A673 (cell line): ENCODE results near the gene SCGN. TPM values are rescaled to one million over a fixed set of nuclear protein-coding genes. Genes with fewer than 3 reads are reported as not detected.
"Not testable (repeated sequence)": the region's sequence is repeated elsewhere in the genome, so short reads cannot be mapped to it uniquely, and the experiment has no call there.

ENCODE experiments used
- BruUV-seq: library from RNA; stranded (reverse); fragments of 400-500 nt; replicated peaks from 2 replicates; lab custom pipeline; 2021; lab: Mats Ljungman, UMichigan
- CTCF ChIA-PET: fragments of 300-600 bp; sonication (Branson Sonifier 250); formaldehyde crosslinking; loops from one replicate; lab custom pipeline; 2022; ENCODE audit warnings: antibody characterized with exemption; lab: Charles Lee
- POLR2A ChIA-PET: fragments of 300-600 bp; sonication (Branson Sonifier 250); formaldehyde crosslinking; loops from one replicate; lab custom pipeline; 2022; ENCODE audit warnings: antibody characterized with exemption; ENCODE audit not compliant: low non-redundant PET; lab: Charles Lee
- DNase-seq: peaks from one replicate; pipeline ENCODE4 v3.0.0-alpha.2; 2015; ENCODE audit warnings: low spot score
- H3K27ac ChIP-seq: fragments of 200-600 bp; sonication (generic); 2 replicates; pipeline ENCODE4 v1.5.1; 2016; ENCODE audit warnings: mixed run types, low read depth, mild to moderate bottlenecking, mixed read lengths, antibody characterized with exemption, low read length; ENCODE audit not compliant: poor library complexity, severe bottlenecking
- H3K27me3 ChIP-seq: fragments of 200-600 bp; sonication (generic); replicated peaks from 2 replicates; pipeline ENCODE4 v1.6.1; 2017; ENCODE audit warnings: mixed run types, low read depth, mild to moderate bottlenecking, mixed read lengths, antibody characterized with exemption, low read length; ENCODE audit not compliant: insufficient read depth, poor library complexity
- H3K36me3 ChIP-seq: fragments of 200-600 bp; sonication (generic); 2 replicates; pipeline ENCODE4 v1.6.1; 2016; ENCODE audit warnings: mixed run types, mild to moderate bottlenecking, mixed read lengths, antibody characterized with exemption, low read length; ENCODE audit not compliant: insufficient read depth, poor library complexity, severe bottlenecking
- H3K4me1 ChIP-seq: fragments of 200-600 bp; sonication (generic); 2 replicates; pipeline ENCODE4 v1.6.1; 2017; ENCODE audit warnings: mixed run types, mild to moderate bottlenecking, mixed read lengths, antibody characterized with exemption, low read length; ENCODE audit not compliant: insufficient read depth, poor library complexity, severe bottlenecking
- H3K4me3 ChIP-seq: fragments of 200-600 bp; sonication (generic); 2 replicates; pipeline ENCODE4 v1.5.1; 2016; ENCODE audit warnings: low read depth, mixed run types, mild to moderate bottlenecking, mixed read lengths, low read length; ENCODE audit not compliant: poor library complexity, severe bottlenecking
- H3K9me3 ChIP-seq: fragments of 200-600 bp; sonication (generic); 2 replicates; pipeline ENCODE4 v1.6.1; 2016; ENCODE audit warnings: mixed run types, low read depth, mild to moderate bottlenecking, mixed read lengths, antibody characterized with exemption, low read length; ENCODE audit not compliant: poor library complexity, severe bottlenecking
- CTCF ChIP-seq: fragments of 300-800, 200-600 bp; sonication (generic); conservative IDR thresholded peaks from 2 replicates; pipeline ENCODE4 v1.5.1; 2017; ENCODE audit warnings: low read depth, mild to moderate bottlenecking, antibody characterized with exemption, low read length, moderate library complexity, mixed read lengths
- EZH2 ChIP-seq: fragments of 200-600 bp; sonication (generic); IDR thresholded peaks from 2 replicates; pipeline ENCODE4 v1.6.1; 2017; ENCODE audit warnings: borderline replicate concordance, low read depth, mild to moderate bottlenecking, mixed read lengths, antibody characterized with exemption, low read length; ENCODE audit not compliant: poor library complexity, severe bottlenecking
- intact Hi-C: fragments of 100-400 bp; cut with micrococcal nuclease; formaldehyde crosslinking; loops from one replicate; pipeline ENCODE4 v1.10.0; 2022; ENCODE audit not compliant: unreplicated experiment
- total RNA-seq: library from RNA; stranded (reverse); gene quantifications from 2 replicates; pipeline ENCODE4 v1.2.3, GENCODE V29; 2021

The SCGN gene
- total RNA-seq, 1 experiment from 2014 or later = not detected

- POLR2A ChIA-PET = no interaction called here
- no peaks in the 10 kb centered on the region for H3K27me3 ChIP-seq
- no peaks in the 10 kb centered on the region for H3K36me3 ChIP-seq
- CTCF ChIA-PET = no interaction called here
- no peaks in the 10 kb centered on the region for H3K9me3 ChIP-seq
- BruUV-seq = no TSS peak
- TF ChIP-seq EZH2 = no peak
- no peak for TF ChIP-seq CTCF
- DNase-seq = no peak
- intact Hi-C loops = no loop called here
- H3K4me3 ChIP-seq = no peak overlapping the region
- no peak overlapping the region for H3K27ac ChIP-seq
- no peaks in the 10 kb centered on the region for H3K4me1 ChIP-seq
Measured at GRCh38 chr6:25748049-25748448, 96.0 kb downstream of the SCGN start.

GRCh38 chr6:25748601-25749517, 96.8 kb downstream of the SCGN start:
- H3K4me1 ChIP-seq, H3K27ac ChIP-seq, H3K9me3 ChIP-seq, BruUV-seq, POLR2A ChIA-PET, CTCF ChIA-PET, H3K4me3 ChIP-seq, DNase-seq, H3K36me3 ChIP-seq, intact Hi-C loops, H3K27me3 ChIP-seq: not testable (repeated sequence)

- no peak for TF ChIP-seq CTCF
- no peak for TF ChIP-seq EZH2
Measured at GRCh38 chr6:25749837-25750236, 97.8 kb downstream of the SCGN start.

More at GRCh38 chr6:25749837-25750236, 97.8 kb downstream of the SCGN start:
- Histone ChIP-seq H3K4me1 (no peaks in the 10 kb centered on the region), H3K27me3 (no peaks in the 10 kb centered on the region), H3K9me3 (no peaks in the 10 kb centered on the region), H3K27ac (no peak overlapping the region), H3K36me3 (no peaks in the 10 kb centered on the region), H3K4me3 (no peak overlapping the region)
- intact Hi-C loops = no loop called here
- no peak for DNase-seq
- ChIA-PET CTCF (no interaction called here), POLR2A (no interaction called here)
- no TSS peak for BruUV-seq
